ENCODE data around the gene TCF7L1. TPM values are rescaled to one million over a fixed set of nuclear protein-coding genes. Genes with fewer than 3 reads are reported as not detected.

The TCF7L1 gene
- total RNA-seq, 1 experiment from 2014 or later, result 1.1 TPM

DNA sequence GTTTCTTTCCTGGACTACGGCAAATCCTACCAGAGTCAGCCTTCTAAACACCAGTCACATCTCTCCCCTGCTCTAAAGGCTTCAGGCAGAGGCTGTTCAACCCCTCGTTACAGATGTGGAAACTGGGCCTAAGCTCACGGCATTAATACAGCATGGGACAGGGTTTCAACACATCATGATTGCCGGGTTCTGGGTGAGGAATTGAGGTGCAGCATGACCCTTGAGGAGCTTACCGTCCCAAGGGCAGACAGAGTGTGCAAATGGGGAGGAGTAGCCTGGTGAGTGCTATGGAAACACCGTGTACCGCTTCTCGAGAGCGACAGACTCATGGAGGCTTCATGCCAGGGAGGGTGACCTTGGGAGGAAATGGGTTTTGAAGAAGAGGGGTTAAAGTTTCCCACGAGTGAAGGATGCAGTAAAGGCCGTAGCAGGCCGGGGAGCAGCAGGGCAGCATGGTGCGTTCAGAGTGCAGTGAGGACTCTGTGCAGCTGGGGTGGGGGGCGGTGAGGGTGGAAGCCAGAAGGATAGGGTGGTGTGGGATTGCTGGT, 143.5 kb downstream of the TCF7L1 start:
- no peak overlapping the region for H3K27ac Mint-ChIP-seq (ENCODE audit: low read depth, unreplicated experiment)
- POLR2A ChIA-PET, result interaction anchor here (2.3 kb wide), 1 partner anchor 11 kb away, joined by 6 read pairs; no protein-coding TSS in a partner anchor

GRCh38 chr2:85277416-85278158, 144.4 kb downstream of the TCF7L1 start:
- intact Hi-C loops (cut with micrococcal nuclease), result no loop called here
- TF ChIP-seq CTCF (IDR thresholded peaks at IDR 0.05; ENCODE audit: unreplicated experiment), result no peak
- BruUV-seq (replicated peaks), result no TSS peak
- H3K27me3 Mint-ChIP-seq (ENCODE audit: insufficient read depth, unreplicated experiment), result no peaks in the 10 kb centered on the region
- H3K4me3 Mint-ChIP-seq (ENCODE audit: unreplicated experiment), result no peak overlapping the region
- no peaks in the 10 kb centered on the region for H3K36me3 Mint-ChIP-seq (ENCODE audit: insufficient read depth, unreplicated experiment)
- ChIA-PET POLR2A (no interaction called here), CTCF (interaction anchor here (0.6 to 2.0 kb wide), 4 partner anchors 11 to 772 kb away, joined by 3 to 8 read pairs (median 5); no protein-coding TSS in a partner anchor)
- DNase-seq (ENCODE audit: unreplicated experiment), result no peak
- peaks cover 7% of the 10 kb centered on the region for H3K4me1 Mint-ChIP-seq (ENCODE audit: insufficient read depth, unreplicated experiment)
- H3K9me3 Mint-ChIP-seq (ENCODE audit: unreplicated experiment), result no peaks in the 10 kb centered on the region
- no peak overlapping the region for H3K27ac Mint-ChIP-seq (ENCODE audit: low read depth, unreplicated experiment)

More for the DNA sequence above, 143.5 kb downstream of the TCF7L1 start:
- Mint-ChIP-seq H3K4me3 (ENCODE audit: unreplicated experiment) (no peak overlapping the region), H3K36me3 (ENCODE audit: insufficient read depth, unreplicated experiment) (no peaks in the 10 kb centered on the region), H3K4me1 (ENCODE audit: insufficient read depth, unreplicated experiment) (peaks cover 7% of the 10 kb centered on the region), H3K9me3 (ENCODE audit: unreplicated experiment) (no peaks in the 10 kb centered on the region), H3K27me3 (ENCODE audit: insufficient read depth, unreplicated experiment) (no peaks in the 10 kb centered on the region)
- no TSS peak for BruUV-seq (replicated peaks)
- no peak for DNase-seq (ENCODE audit: unreplicated experiment)
- intact Hi-C loops (cut with micrococcal nuclease), result no loop called here
- CTCF ChIA-PET, result interaction anchor here (0.6 to 12.6 kb wide), 3 partner anchors 10 to 235 kb away, joined by 3 to 175 read pairs (median 8); no protein-coding TSS in a partner anchor
- TF ChIP-seq CTCF (IDR thresholded peaks at IDR 0.05; ENCODE audit: unreplicated experiment), result no peak

DNA sequence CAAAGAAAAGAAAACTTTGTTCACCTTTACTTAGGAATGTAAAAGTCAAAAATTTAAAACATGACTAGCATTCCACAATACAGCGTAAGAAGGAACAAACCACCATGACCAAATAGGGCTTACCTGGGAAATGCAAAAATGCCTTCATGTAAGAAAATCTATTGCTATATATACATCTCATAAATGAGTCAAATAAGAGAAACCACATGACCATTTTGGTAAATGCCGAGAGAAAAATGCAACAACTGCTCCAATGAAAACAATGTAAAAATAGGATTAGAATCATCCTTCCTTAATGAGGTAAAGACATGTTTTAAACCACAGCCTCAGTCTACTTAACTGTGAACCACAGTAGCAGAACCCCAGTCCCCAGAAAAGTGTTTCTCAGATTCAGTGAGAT, 145.2 kb downstream of the TCF7L1 start:
- H3K4me1 Mint-ChIP-seq (ENCODE audit: insufficient read depth, unreplicated experiment), result peaks cover 7% of the 10 kb centered on the region
- BruUV-seq (replicated peaks), result no TSS peak
- intact Hi-C loops (cut with micrococcal nuclease), result no loop called here

More for the DNA sequence above, 145.2 kb downstream of the TCF7L1 start:
- CTCF ChIA-PET, result interaction anchor here (1.3 to 2.0 kb wide), 2 partner anchors 12 to 212 kb away, joined by 7 to 8 read pairs; no protein-coding TSS in a partner anchor
- Mint-ChIP-seq H3K9me3 (ENCODE audit: unreplicated experiment) (no peaks in the 10 kb centered on the region), H3K4me3 (ENCODE audit: unreplicated experiment) (no peak overlapping the region), H3K36me3 (ENCODE audit: insufficient read depth, unreplicated experiment) (no peaks in the 10 kb centered on the region), H3K27me3 (ENCODE audit: insufficient read depth, unreplicated experiment) (no peaks in the 10 kb centered on the region), H3K27ac (ENCODE audit: low read depth, unreplicated experiment) (no peak overlapping the region)
- DNase-seq (ENCODE audit: unreplicated experiment), result peak; percentile 32
- TF ChIP-seq CTCF (IDR thresholded peaks at IDR 0.05; ENCODE audit: unreplicated experiment), result no peak
- POLR2A ChIA-PET, result no interaction called here
